GM23338 (cell line): ENCODE results near the gene TMEM169. TPM values are rescaled to one million over a fixed set of nuclear protein-coding genes. Genes with fewer than 3 reads are reported as not detected.

ENCODE experiments used
- ATAC-seq: fragments of 200-7000 bp; cut with Tn5 transposase; 3 replicates; pipeline ENCODE4 v1.9.1; 2020
- DNase-seq: peaks from one replicate; pipeline ENCODE4 v3.0.0-alpha.2; 2015; ENCODE audit warnings: low spot score
- H2AFZ ChIP-seq: fragments of 200-600 bp; sonication (generic); 2 replicates; pipeline ENCODE4 v1.8.0; 2016; ENCODE audit warnings: antibody characterized with exemption, mild to moderate bottlenecking, moderate library complexity
- H3F3A ChIP-seq: fragments of 200-600 bp; sonication (generic); replicated peaks from 2 replicates; pipeline ENCODE4 v1.8.0; 2017; ENCODE audit warnings: antibody characterized with exemption, mixed run types, low read depth
- H3K27ac ChIP-seq: fragments of 200-600 bp; sonication (generic); 2 replicates; pipeline ENCODE4 v1.6.1; 2016; ENCODE audit warnings: low read depth
- H3K27me3 ChIP-seq: fragments of 200-600 bp; sonication (generic); 2 replicates; pipeline ENCODE4 v1.8.0; 2016; ENCODE audit warnings: mild to moderate bottlenecking, mixed run types, moderate library complexity; ENCODE audit not compliant: insufficient read depth
- H3K36me3 ChIP-seq: fragments of 200-600 bp; sonication (generic); 2 replicates; pipeline ENCODE4 v1.8.0; 2016; ENCODE audit warnings: mild to moderate bottlenecking; ENCODE audit not compliant: insufficient read depth
- H3K4me1 ChIP-seq: fragments of 200-600 bp; sonication (generic); 2 replicates; pipeline ENCODE4 v1.8.0; 2016; ENCODE audit warnings: mild to moderate bottlenecking, moderate library complexity; ENCODE audit not compliant: insufficient read depth
- H3K4me2 ChIP-seq: fragments of 200-600 bp; sonication (generic); 2 replicates; pipeline ENCODE4 v1.7.1; 2017; ENCODE audit warnings: mixed run types
- H3K4me3 ChIP-seq: fragments of 200-600 bp; sonication (generic); 2 replicates; pipeline ENCODE4 v1.6.1; 2016; ENCODE audit warnings: mixed run types
- H3K79me2 ChIP-seq: fragments of 200-600 bp; sonication (generic); replicated peaks from 2 replicates; pipeline ENCODE4 v1.8.0; 2017; ENCODE audit warnings: mild to moderate bottlenecking; ENCODE audit not compliant: insufficient read depth
- H3K9me2 ChIP-seq: fragments of 200-600 bp; sonication (generic); 2 replicates; pipeline ENCODE4 v1.8.0; 2017; ENCODE audit not compliant: insufficient read depth
- H4K20me1 ChIP-seq: fragments of 200-600 bp; sonication (generic); replicated peaks from 2 replicates; pipeline ENCODE4 v1.8.0; 2017; ENCODE audit warnings: mild to moderate bottlenecking; ENCODE audit not compliant: insufficient read depth
- H3K27ac Mint-ChIP-seq: 2 replicates; pipeline ENCODE4 v1.8.0; 2020; ENCODE audit warnings: inconsistent platforms, mild to moderate bottlenecking, moderate library complexity, mixed read lengths
- H3K27me3 Mint-ChIP-seq: 3 replicates; pipeline ENCODE4 v1.8.0; 2022; ENCODE audit warnings: low read depth, mild to moderate bottlenecking, moderate library complexity, mixed read lengths, inconsistent platforms; ENCODE audit not compliant: insufficient read depth, poor library complexity
- H3K36me3 Mint-ChIP-seq: 3 replicates; pipeline ENCODE4 v1.8.0; 2021; ENCODE audit warnings: low read depth, mild to moderate bottlenecking, inconsistent platforms, moderate library complexity, mixed read lengths
- H3K4me1 Mint-ChIP-seq: 3 replicates; pipeline ENCODE4 v1.8.0; 2020; ENCODE audit warnings: mild to moderate bottlenecking, inconsistent platforms, mixed read lengths
- H3K4me3 Mint-ChIP-seq: 3 replicates; pipeline ENCODE4 v1.8.0; 2021; ENCODE audit warnings: moderate library complexity, mild to moderate bottlenecking, inconsistent platforms, mixed read lengths
- H3K9me3 Mint-ChIP-seq: 3 replicates; pipeline ENCODE4 v1.8.0; 2020; ENCODE audit warnings: moderate library complexity, mild to moderate bottlenecking, inconsistent platforms, mixed read lengths
- CREB1 ChIP-seq: fragments of 250-450 bp; sonication (Bioruptor Pico); IDR thresholded peaks from 2 replicates; pipeline ENCODE4 v1.5.0; 2020; ENCODE audit warnings: low read depth, mild to moderate bottlenecking, moderate library complexity
- CTCF ChIP-seq, 2 experiments: fragments of 200-600 bp in 1 of 2; sonication (generic) in 1 of 2; conservative IDR thresholded peaks; 2 replicates each; pipeline versions ENCODE4 v1.5.1 to v1.6.1; 2016 to 2017; ENCODE audit warnings: antibody characterized with exemption in 2 of 2, low read depth in 2 of 2, mild to moderate bottlenecking in 2 of 2, moderate library complexity in 1 of 2
- EZH2 ChIP-seq: fragments of 200-600 bp; sonication (generic); IDR thresholded peaks from one replicate; pipeline ENCODE4 v1.8.0; 2017; ENCODE audit warnings: antibody characterized with exemption, mild to moderate bottlenecking, low read depth; ENCODE audit not compliant: unreplicated experiment
- EZH2phosphoT487 ChIP-seq: fragments of 200-600 bp; sonication (generic); IDR thresholded peaks from one replicate; pipeline ENCODE4 v1.8.1; 2018; ENCODE audit warnings: antibody characterized with exemption; ENCODE audit not compliant: unreplicated experiment
- JUNB ChIP-seq: IDR thresholded peaks from one replicate; pipeline ENCODE4 v1.6.1; 2016; ENCODE audit warnings: antibody characterized with exemption; ENCODE audit not compliant: unreplicated experiment
- NANOG ChIP-seq: IDR thresholded peaks from 2 replicates; pipeline ENCODE4 v1.6.1; 2016; ENCODE audit warnings: antibody characterized with exemption, borderline replicate concordance
- POLR2AphosphoS5 ChIP-seq: IDR thresholded peaks from 2 replicates; pipeline ENCODE4 v1.6.1; 2016; ENCODE audit warnings: antibody characterized with exemption, low read depth
- STAT1 ChIP-seq: IDR thresholded peaks from one replicate; pipeline ENCODE4 v1.6.1; 2016; ENCODE audit warnings: antibody characterized with exemption; ENCODE audit not compliant: unreplicated experiment
- ZNF331 ChIP-seq: fragments of 250-450 bp; sonication (Bioruptor Pico); IDR thresholded peaks from 2 replicates; pipeline ENCODE4 v1.5.0; 2020; ENCODE audit warnings: low read depth, mild to moderate bottlenecking, moderate library complexity
- polyA plus RNA-seq: library from polyadenylated mRNA; unstranded; fragments of >200 nt; fragmentation: Nextera tagmentation; extraction: Ambion mirVana; gene quantifications from 2 replicates; pipeline ENCODE4 v1.2.1, GENCODE V29; 2016
- total RNA-seq: library from RNA; depleted of rRNA; stranded (reverse); fragments of >200 nt; shearing (Covaris generic); gene quantifications from 2 replicates; pipeline ENCODE4 v1.2.3, GENCODE V29; 2014
- TF ChIP-seq, protein P1 (sequence below): IDR thresholded peaks from 2 replicates; pipeline ENCODE4 v1.6.1; 2016; ENCODE audit warnings: antibody characterized with exemption
- TF ChIP-seq, protein P2 (sequence below): fragments of 250-450 bp; sonication (Bioruptor Pico); IDR thresholded peaks from 2 replicates; pipeline ENCODE4 v1.5.0; 2020; ENCODE audit warnings: mild to moderate bottlenecking, moderate library complexity

Gene TMEM169
- total and polyA plus RNA-seq, 2 experiments from 2014 or later, result 1.4 to 3.9 TPM

- TF ChIP-seq CTCF (conservative IDR thresholded peaks at IDR 0.05; ENCODE audit: low read depth in 2 of 2), result no peak
- no peak for TF ChIP-seq JUNB
Measured at GRCh38 chr2:216043949-216044348, 37.8 kb upstream of the TMEM169 start (continued).

GRCh38 chr2:216044883-216045486, 36.7 kb upstream of the TMEM169 start:
- Mint-ChIP-seq H3K27me3 (peaks cover 1% of the 10 kb centered on the region), H3K36me3 (peaks cover 27% of the 10 kb centered on the region), H3K4me3 (no peak overlapping the region), H3K27ac (no peak overlapping the region), H3K4me1 (no peaks in the 10 kb centered on the region), H3K9me3 (no peaks in the 10 kb centered on the region; the same call in 2 of the 3 replicates)
- H3K79me2 ChIP-seq, result no peaks in the 10 kb centered on the region
- no peak overlapping the region for H3K27ac ChIP-seq
- H2AFZ ChIP-seq, result no peak overlapping the region
- H3K9me2 ChIP-seq, result no peaks in the 10 kb centered on the region
- no peak overlapping the region for H3K4me2 ChIP-seq
- DNase-seq (no peak), ATAC-seq (no peak)
- H3K4me3 ChIP-seq, result no peak overlapping the region
- H3K27me3 ChIP-seq, result no peaks in the 10 kb centered on the region
- no peaks in the 10 kb centered on the region for H3F3A ChIP-seq
- no peaks in the 10 kb centered on the region for H4K20me1 ChIP-seq
- H3K4me1 ChIP-seq, result no peaks in the 10 kb centered on the region
- H3K36me3 ChIP-seq, result 0 out of 2 replicates have a peak, but pooled peaks cover 7% of the 10 kb centered on the region
- no peak for TF ChIP-seq JUNB
- TF ChIP-seq STAT1, result no peak
- no peak for TF ChIP-seq POLR2AphosphoS5
- TF ChIP-seq ZNF331 (CRISPR knock-in tag), result no peak
- TF ChIP-seq CREB1 (CRISPR knock-in tag), result no peak
- no peak for TF ChIP-seq EZH2
- TF ChIP-seq EZH2phosphoT487, result no peak
- TF ChIP-seq, protein P1, sequence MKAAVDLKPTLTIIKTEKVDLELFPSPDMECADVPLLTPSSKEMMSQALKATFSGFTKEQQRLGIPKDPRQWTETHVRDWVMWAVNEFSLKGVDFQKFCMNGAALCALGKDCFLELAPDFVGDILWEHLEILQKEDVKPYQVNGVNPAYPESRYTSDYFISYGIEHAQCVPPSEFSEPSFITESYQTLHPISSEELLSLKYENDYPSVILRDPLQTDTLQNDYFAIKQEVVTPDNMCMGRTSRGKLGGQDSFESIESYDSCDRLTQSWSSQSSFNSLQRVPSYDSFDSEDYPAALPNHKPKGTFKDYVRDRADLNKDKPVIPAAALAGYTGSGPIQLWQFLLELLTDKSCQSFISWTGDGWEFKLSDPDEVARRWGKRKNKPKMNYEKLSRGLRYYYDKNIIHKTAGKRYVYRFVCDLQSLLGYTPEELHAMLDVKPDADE, result no peak
- no peak for TF ChIP-seq CTCF (conservative IDR thresholded peaks at IDR 0.05; ENCODE audit: low read depth in 2 of 2)
- no peak for TF ChIP-seq NANOG
- TF ChIP-seq, protein P2, sequence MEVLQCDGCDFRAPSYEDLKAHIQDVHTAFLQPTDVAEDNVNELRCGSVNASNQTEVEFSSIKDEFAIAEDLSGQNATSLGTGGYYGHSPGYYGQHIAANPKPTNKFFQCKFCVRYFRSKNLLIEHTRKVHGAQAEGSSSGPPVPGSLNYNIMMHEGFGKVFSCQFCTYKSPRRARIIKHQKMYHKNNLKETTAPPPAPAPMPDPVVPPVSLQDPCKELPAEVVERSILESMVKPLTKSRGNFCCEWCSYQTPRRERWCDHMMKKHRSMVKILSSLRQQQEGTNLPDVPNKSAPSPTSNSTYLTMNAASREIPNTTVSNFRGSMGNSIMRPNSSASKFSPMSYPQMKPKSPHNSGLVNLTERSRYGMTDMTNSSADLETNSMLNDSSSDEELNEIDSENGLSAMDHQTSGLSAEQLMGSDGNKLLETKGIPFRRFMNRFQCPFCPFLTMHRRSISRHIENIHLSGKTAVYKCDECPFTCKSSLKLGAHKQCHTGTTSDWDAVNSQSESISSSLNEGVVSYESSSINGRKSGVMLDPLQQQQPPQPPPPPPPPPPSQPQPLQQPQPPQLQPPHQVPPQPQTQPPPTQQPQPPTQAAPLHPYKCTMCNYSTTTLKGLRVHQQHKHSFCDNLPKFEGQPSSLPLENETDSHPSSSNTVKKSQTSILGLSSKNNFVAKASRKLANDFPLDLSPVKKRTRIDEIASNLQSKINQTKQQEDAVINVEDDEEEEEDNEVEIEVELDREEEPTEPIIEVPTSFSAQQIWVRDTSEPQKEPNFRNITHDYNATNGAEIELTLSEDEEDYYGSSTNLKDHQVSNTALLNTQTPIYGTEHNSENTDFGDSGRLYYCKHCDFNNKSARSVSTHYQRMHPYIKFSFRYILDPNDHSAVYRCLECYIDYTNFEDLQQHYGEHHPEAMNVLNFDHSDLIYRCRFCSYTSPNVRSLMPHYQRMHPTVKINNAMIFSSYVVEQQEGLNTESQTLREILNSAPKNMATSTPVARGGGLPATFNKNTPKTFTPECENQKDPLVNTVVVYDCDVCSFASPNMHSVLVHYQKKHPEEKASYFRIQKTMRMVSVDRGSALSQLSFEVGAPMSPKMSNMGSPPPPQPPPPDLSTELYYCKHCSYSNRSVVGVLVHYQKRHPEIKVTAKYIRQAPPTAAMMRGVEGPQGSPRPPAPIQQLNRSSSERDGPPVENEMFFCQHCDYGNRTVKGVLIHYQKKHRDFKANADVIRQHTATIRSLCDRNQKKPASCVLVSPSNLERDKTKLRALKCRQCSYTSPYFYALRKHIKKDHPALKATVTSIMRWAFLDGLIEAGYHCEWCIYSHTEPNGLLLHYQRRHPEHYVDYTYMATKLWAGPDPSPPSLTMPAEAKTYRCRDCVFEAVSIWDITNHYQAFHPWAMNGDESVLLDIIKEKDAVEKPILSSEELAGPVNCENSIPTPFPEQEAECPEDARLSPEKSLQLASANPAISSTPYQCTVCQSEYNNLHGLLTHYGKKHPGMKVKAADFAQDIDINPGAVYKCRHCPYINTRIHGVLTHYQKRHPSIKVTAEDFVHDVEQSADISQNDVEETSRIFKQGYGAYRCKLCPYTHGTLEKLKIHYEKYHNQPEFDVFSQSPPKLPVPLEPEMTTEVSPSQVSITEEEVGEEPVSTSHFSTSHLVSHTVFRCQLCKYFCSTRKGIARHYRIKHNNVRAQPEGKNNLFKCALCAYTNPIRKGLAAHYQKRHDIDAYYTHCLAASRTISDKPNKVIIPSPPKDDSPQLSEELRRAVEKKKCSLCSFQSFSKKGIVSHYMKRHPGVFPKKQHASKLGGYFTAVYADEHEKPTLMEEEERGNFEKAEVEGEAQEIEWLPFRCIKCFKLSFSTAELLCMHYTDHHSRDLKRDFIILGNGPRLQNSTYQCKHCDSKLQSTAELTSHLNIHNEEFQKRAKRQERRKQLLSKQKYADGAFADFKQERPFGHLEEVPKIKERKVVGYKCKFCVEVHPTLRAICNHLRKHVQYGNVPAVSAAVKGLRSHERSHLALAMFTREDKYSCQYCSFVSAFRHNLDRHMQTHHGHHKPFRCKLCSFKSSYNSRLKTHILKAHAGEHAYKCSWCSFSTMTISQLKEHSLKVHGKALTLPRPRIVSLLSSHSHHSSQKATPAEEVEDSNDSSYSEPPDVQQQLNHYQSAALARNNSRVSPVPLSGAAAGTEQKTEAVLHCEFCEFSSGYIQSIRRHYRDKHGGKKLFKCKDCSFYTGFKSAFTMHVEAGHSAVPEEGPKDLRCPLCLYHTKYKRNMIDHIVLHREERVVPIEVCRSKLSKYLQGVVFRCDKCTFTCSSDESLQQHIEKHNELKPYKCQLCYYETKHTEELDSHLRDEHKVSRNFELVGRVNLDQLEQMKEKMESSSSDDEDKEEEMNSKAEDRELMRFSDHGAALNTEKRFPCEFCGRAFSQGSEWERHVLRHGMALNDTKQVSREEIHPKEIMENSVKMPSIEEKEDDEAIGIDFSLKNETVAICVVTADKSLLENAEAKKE (CRISPR knock-in tag), result no peak
